SK-N-SH treated with all-trans-retinoic acid at 6 μM for 48 hours (cell line): ENCODE data around the gene NTN5.

Experiments used
- ATAC-seq: fragments of 200-7000 bp; cut with Tn5 transposase; 3 replicates; pipeline ENCODE4 v1.9.1; 2020; ENCODE audit warnings: mild to moderate bottlenecking, moderate library complexity
- ARNTL ChIP-seq: fragments of 450-650 bp; formaldehyde crosslinking; IDR thresholded peaks from 2 replicates; pipeline ENCODE4 v1.5.0; 2020; ENCODE audit warnings: low read depth, mild to moderate bottlenecking, moderate library complexity, borderline replicate concordance
- BACH2 ChIP-seq: fragments of 250-450 bp; sonication (Bioruptor Pico); IDR thresholded peaks from 2 replicates; pipeline ENCODE4 v1.9.0; 2021; ENCODE audit warnings: mild to moderate bottlenecking, borderline replicate concordance
- CSDC2 ChIP-seq: fragments of 250-450 bp; sonication (Bioruptor Pico); IDR thresholded peaks from 2 replicates; pipeline ENCODE4 v1.5.0; 2020; ENCODE audit warnings: mild to moderate bottlenecking, moderate library complexity
- CSRNP3 ChIP-seq: fragments of 250-450 bp; sonication (Bioruptor Pico); IDR thresholded peaks from 2 replicates; pipeline ENCODE4 v1.5.1; 2021; ENCODE audit warnings: mild to moderate bottlenecking, moderate library complexity
- GLIS3 ChIP-seq: fragments of 250-450 bp; sonication (Bioruptor Pico); IDR thresholded peaks from 2 replicates; pipeline ENCODE4 v1.5.0; 2020; ENCODE audit warnings: mild to moderate bottlenecking, moderate library complexity
- ISL1 ChIP-seq: fragments of 250-450 bp; sonication (Bioruptor Pico); IDR thresholded peaks from 2 replicates; pipeline ENCODE4 v2.1.2; 2022; ENCODE audit warnings: mild to moderate bottlenecking, moderate library complexity
- OSR1 ChIP-seq: fragments of 250-450 bp; sonication (Bioruptor Pico); IDR thresholded peaks from 2 replicates; pipeline ENCODE4 v1.8.0; 2022; ENCODE audit warnings: moderate library complexity, mild to moderate bottlenecking, inconsistent platforms
- PATZ1 ChIP-seq: fragments of 250-450 bp; sonication (Bioruptor Pico); IDR thresholded peaks from 2 replicates; pipeline ENCODE4 v1.8.0; 2020; ENCODE audit warnings: mild to moderate bottlenecking, moderate library complexity, borderline replicate concordance
- PPARA ChIP-seq: fragments of 250-450 bp; sonication (Bioruptor Pico); IDR thresholded peaks from 2 replicates; pipeline ENCODE4 v1.5.0; 2020; ENCODE audit warnings: mild to moderate bottlenecking, borderline replicate concordance
- RARB ChIP-seq: fragments of 250-450 bp; sonication (Bioruptor Pico); IDR thresholded peaks from 2 replicates; pipeline ENCODE4 v1.8.0; 2021; ENCODE audit warnings: mild to moderate bottlenecking, moderate library complexity
- TCF4 ChIP-seq: fragments of 250-450 bp; sonication (Bioruptor Pico); IDR thresholded peaks from 2 replicates; pipeline ENCODE4 v1.8.0; 2021; ENCODE audit warnings: mild to moderate bottlenecking, moderate library complexity, borderline replicate concordance
- ZC3H10 ChIP-seq: fragments of 250-450 bp; sonication (Bioruptor Pico); IDR thresholded peaks from 2 replicates; pipeline ENCODE4 v1.5.1; 2021; ENCODE audit warnings: mild to moderate bottlenecking, moderate library complexity
- ZFP3 ChIP-seq: fragments of 250-450 bp; sonication (Bioruptor Pico); IDR thresholded peaks from 2 replicates; pipeline ENCODE4 v1.5.0; 2020; ENCODE audit warnings: mild to moderate bottlenecking, moderate library complexity
- ZFP30 ChIP-seq: fragments of 450-650 bp; formaldehyde crosslinking; IDR thresholded peaks from 2 replicates; pipeline ENCODE4 v1.5.0; 2022; ENCODE audit warnings: mild to moderate bottlenecking, moderate library complexity
- ZNF565 ChIP-seq: fragments of 450-650 bp; formaldehyde crosslinking; conservative IDR thresholded peaks from 2 replicates; pipeline ENCODE4 v1.5.0; 2020; ENCODE audit warnings: low read depth, mild to moderate bottlenecking, moderate library complexity
- ZNF70 ChIP-seq: fragments of 450-650 bp; formaldehyde crosslinking; IDR thresholded peaks from 2 replicates; pipeline ENCODE4 v1.5.0; 2020; ENCODE audit warnings: mild to moderate bottlenecking, moderate library complexity
- ZNF8 ChIP-seq: fragments of 450-650 bp; formaldehyde crosslinking; IDR thresholded peaks from 2 replicates; pipeline ENCODE4 v1.5.0; 2020; ENCODE audit warnings: mild to moderate bottlenecking, moderate library complexity
- TF ChIP-seq, protein P1 (sequence below): fragments of 250-450 bp; sonication (Bioruptor Pico); IDR thresholded peaks from 2 replicates; pipeline ENCODE4 v1.5.0; 2020; ENCODE audit warnings: mild to moderate bottlenecking, moderate library complexity
- TF ChIP-seq, protein P2 (sequence below): fragments of 250-450 bp; sonication (Bioruptor Pico); IDR thresholded peaks from 2 replicates; pipeline ENCODE4 v1.5.1; 2020; ENCODE audit warnings: low read depth, mild to moderate bottlenecking, moderate library complexity

The NTN5 gene, protein sequence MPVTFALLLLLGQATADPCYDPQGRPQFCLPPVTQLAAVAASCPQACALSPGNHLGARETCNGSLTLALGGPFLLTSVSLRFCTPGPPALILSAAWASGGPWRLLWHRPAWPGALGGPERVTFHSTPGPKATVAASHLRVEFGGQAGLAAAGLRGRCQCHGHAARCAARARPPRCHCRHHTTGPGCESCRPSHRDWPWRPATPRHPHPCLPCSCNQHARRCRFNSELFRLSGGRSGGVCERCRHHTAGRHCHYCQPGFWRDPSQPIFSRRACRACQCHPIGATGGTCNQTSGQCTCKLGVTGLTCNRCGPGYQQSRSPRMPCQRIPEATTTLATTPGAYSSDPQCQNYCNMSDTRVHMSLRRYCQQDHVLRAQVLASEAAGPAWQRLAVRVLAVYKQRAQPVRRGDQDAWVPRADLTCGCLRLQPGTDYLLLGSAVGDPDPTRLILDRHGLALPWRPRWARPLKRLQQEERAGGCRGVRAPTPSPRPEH

GRCh38 chr19:48672994-48673393 lies at the start of gene NTN5:
Gene NTN5 (minus strand): TSS chr19:48673017. CDS start chr19:48670986, 2,031 bp downstream.
- ATAC-seq, result no peak
- TF ChIP-seq ZNF8 (no peak), ZNF565 (CRISPR knock-in tag) (no peak), CSRNP3 (CRISPR knock-in tag) (no peak), ZC3H10 (CRISPR knock-in tag) (no peak), ISL1 (CRISPR knock-in tag) (no peak), ARNTL (CRISPR knock-in tag) (no peak)
- TF ChIP-seq, protein P1, sequence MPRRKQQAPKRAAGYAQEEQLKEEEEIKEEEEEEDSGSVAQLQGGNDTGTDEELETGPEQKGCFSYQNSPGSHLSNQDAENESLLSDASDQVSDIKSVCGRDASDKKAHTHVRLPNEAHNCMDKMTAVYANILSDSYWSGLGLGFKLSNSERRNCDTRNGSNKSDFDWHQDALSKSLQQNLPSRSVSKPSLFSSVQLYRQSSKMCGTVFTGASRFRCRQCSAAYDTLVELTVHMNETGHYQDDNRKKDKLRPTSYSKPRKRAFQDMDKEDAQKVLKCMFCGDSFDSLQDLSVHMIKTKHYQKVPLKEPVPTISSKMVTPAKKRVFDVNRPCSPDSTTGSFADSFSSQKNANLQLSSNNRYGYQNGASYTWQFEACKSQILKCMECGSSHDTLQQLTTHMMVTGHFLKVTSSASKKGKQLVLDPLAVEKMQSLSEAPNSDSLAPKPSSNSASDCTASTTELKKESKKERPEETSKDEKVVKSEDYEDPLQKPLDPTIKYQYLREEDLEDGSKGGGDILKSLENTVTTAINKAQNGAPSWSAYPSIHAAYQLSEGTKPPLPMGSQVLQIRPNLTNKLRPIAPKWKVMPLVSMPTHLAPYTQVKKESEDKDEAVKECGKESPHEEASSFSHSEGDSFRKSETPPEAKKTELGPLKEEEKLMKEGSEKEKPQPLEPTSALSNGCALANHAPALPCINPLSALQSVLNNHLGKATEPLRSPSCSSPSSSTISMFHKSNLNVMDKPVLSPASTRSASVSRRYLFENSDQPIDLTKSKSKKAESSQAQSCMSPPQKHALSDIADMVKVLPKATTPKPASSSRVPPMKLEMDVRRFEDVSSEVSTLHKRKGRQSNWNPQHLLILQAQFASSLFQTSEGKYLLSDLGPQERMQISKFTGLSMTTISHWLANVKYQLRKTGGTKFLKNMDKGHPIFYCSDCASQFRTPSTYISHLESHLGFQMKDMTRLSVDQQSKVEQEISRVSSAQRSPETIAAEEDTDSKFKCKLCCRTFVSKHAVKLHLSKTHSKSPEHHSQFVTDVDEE (CRISPR knock-in tag), result no peak
- TF ChIP-seq, all 23 proteins: peak for 0

DNA sequence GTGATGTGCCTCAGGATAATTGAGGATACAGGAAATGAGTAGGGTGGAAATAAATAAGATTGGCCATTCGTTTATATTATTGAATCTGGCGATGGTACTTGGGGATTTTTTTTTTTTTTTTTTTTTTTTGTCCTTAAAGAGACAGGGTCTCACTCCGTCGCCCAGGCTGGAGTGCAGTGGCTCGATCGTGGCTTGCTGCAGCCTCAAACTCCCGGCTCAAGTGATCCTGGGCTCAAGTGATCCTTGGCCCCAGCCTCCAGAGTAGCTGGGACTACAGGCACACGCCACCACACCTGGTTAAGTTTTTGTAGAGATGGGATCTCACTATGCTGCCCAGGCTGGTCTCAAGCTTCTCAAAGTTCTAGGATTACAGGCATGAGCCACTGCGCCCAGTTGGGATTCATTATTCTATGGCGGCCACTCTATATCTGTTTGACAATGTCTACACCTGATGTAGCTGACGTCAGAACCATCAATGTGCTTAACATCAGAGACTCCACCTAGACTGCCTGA lies 49.4 kb upstream of the NTN5 start:
- no peak for ATAC-seq
- TF ChIP-seq PPARA (CRISPR knock-in tag) (no peak), CSRNP3 (CRISPR knock-in tag) (no peak), ZNF70 (no peak), ISL1 (CRISPR knock-in tag) (no peak), ZFP30 (CRISPR knock-in tag) (no peak), RARB (CRISPR knock-in tag) (no peak), ZFP3 (CRISPR knock-in tag) (no peak), BACH2 (CRISPR knock-in tag) (no peak), ZC3H10 (CRISPR knock-in tag) (no peak), PATZ1 (no peak), GLIS3 (CRISPR knock-in tag) (no peak), ZNF565 (CRISPR knock-in tag) (no peak), ARNTL (CRISPR knock-in tag) (no peak), ZNF8 (no peak), CSDC2 (CRISPR knock-in tag) (no peak), TCF4 (no peak), OSR1 (no peak)
- TF ChIP-seq, protein P1 (CRISPR knock-in tag), result no peak
- TF ChIP-seq, protein P2, sequence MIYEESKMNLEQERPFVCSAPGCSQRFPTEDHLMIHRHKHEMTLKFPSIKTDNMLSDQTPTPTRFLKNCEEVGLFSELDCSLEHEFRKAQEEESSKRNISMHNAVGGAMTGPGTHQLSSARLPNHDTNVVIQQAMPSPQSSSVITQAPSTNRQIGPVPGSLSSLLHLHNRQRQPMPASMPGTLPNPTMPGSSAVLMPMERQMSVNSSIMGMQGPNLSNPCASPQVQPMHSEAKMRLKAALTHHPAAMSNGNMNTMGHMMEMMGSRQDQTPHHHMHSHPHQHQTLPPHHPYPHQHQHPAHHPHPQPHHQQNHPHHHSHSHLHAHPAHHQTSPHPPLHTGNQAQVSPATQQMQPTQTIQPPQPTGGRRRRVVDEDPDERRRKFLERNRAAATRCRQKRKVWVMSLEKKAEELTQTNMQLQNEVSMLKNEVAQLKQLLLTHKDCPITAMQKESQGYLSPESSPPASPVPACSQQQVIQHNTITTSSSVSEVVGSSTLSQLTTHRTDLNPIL (CRISPR knock-in tag), result no peak
